HG02763 (cell line): ENCODE results near the gene FHIT.
A peak's percentile ranks its signal among the peaks of the same experiment; 100 is the strongest.
"Not testable (repeated sequence)": the region's sequence is repeated elsewhere in the genome, so short reads cannot be mapped to it uniquely, and the experiment has no call there.

ENCODE experiments used
- ATAC-seq: cut with Tn5 transposase; IDR thresholded peaks from one replicate; pipeline ENCODE4 v1.9.1; 2021; ENCODE audit warnings: mild to moderate bottlenecking, moderate library complexity; ENCODE audit not compliant: unreplicated experiment

The FHIT gene

GRCh38 chr3:60591267-60591666, 660.0 kb downstream of the FHIT start:
- ATAC-seq = no peak

- no peak for ATAC-seq
Measured at GRCh38 chr3:60588806-60589205, 662.4 kb downstream of the FHIT start.

- ATAC-seq = no peak
Measured at GRCh38 chr3:60585918-60586317, 665.3 kb downstream of the FHIT start.

- no peak for ATAC-seq
Measured at GRCh38 chr3:60584250-60584649, 667.0 kb downstream of the FHIT start.

GRCh38 chr3:60582288-60582687, 669.0 kb downstream of the FHIT start:
- no peak for ATAC-seq

- ATAC-seq = no peak
Measured at GRCh38 chr3:60580809-60581208, 670.4 kb downstream of the FHIT start.

GRCh38 chr3:60579734-60580133, 671.5 kb downstream of the FHIT start:
- no peak for ATAC-seq

- no peak for ATAC-seq
Measured at GRCh38 chr3:60578936-60579335, 672.3 kb downstream of the FHIT start.

GRCh38 chr3:60577601-60578000, 673.7 kb downstream of the FHIT start:
- no peak for ATAC-seq

- no peak for ATAC-seq
Measured at GRCh38 chr3:60575718-60576272, 675.5 kb downstream of the FHIT start.

GRCh38 chr3:60574046-60574769, 677.0 kb downstream of the FHIT start:
- ATAC-seq = no peak

GRCh38 chr3:60573494-60573893, 677.8 kb downstream of the FHIT start:
- ATAC-seq = no peak

- no peak for ATAC-seq
Measured at GRCh38 chr3:60571511-60571910, 679.7 kb downstream of the FHIT start.

GRCh38 chr3:60557122-60557521, 694.1 kb downstream of the FHIT start:
- ATAC-seq = no peak

- ATAC-seq = peak; percentile 94
Measured at GRCh38 chr3:60555686-60556354, 695.4 kb downstream of the FHIT start.

GRCh38 chr3:60553144-60553543, 698.1 kb downstream of the FHIT start:
- no peak for ATAC-seq

GRCh38 chr3:60552581-60552980, 698.7 kb downstream of the FHIT start:
- ATAC-seq = no peak

- no peak for ATAC-seq
Measured at GRCh38 chr3:60551455-60552209, 699.6 kb downstream of the FHIT start.

GRCh38 chr3:60549863-60550262, 701.4 kb downstream of the FHIT start:
- no peak for ATAC-seq

GRCh38 chr3:60542995-60543394, 708.3 kb downstream of the FHIT start:
- no peak for ATAC-seq

GRCh38 chr3:60539394-60539793, 711.9 kb downstream of the FHIT start:
- ATAC-seq = not testable (repeated sequence)

- no peak for ATAC-seq
Measured at GRCh38 chr3:60536420-60536819, 714.8 kb downstream of the FHIT start.
